Activated CD4-positive, alpha-beta T cell treated with anti-CD3 and anti-CD28 coated beads, Interleukin-10, Interleukin-2, amounts not matched to agents 100 ng/mL and 50 ng/mL, durations not matched to agents 16 hours and 8 hours (primary cell): ENCODE results near the gene RNF214.

Experiments
- DNase-seq: peaks from one replicate; pipeline ENCODE4 v3.0.0-alpha.2; 2020

RNF214 gene

DNA sequence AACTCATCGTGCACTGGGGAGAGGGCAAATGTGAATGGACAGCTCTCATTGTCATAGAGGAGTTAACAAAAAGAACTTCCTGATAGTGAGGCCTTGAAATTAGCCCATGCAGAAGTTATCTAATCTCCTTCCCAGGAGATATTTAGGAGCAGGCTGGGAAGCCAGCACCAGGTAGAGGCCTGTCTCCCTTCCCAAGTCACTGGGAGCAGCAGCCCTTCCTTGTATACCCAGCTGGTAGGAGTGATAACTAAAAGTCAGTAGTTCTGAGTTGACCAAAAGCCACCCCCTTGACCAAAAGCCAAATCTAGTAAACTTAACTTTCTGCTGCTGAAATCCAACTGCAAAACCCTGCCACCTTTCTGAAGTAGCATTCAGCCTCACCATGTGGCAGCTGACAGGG lies 57.3 kb downstream of the RNF214 start:
- DNase-seq, result no peak

GRCh38 chr11:117290809-117291396 lies 58.4 kb downstream of the RNF214 start, which contains the start of gene BACE1-AS:
Gene BACE1-AS (plus strand): TSS chr11:117291346.
- no peak for DNase-seq

- DNase-seq, result no peak
Observed at GRCh38 chr11:117292616-117293015, 60.1 kb downstream of the RNF214 start.

GRCh38 chr11:117295438-117296137 lies 63.1 kb downstream of the RNF214 start:
- DNase-seq, result no peak

DNA sequence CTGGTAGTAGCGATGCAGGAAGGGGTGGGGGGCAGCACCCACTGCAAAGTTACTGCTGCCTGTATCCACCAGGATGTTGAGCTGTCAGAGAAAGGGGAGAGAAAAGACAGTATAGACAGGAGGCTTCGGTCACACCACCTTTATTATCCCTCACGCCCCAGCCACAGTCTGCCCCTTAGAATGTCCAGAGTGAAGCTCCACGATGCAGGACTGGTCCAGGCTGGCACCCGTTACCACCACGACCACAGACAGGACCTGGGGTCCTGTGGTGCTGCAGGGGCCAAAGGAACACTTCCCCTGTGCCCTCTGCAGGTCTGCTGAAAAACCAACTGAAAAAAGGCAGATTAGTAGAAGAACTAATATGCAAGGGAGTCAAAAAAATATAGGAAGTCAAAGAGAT lies 64.4 kb downstream of the RNF214 start:
- no peak for DNase-seq

DNA sequence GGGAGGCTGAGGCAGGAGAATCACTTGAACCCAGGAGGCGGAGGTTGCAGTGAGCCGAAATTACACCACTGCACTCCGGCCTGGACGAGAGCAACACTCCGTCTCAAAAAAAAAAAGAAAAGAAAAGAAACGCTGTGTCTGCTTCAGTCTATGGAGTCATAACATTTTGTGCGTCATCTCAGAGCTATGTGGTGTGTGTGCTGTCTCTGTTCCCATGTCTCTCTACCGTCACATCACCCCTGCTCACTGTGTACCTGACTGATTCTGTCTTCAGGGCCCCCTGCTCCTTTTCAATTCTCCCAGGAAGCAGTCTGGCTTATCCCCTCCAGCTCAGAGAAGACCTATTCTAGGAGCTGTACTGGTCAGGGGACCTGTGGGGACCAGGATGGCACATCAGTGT lies 65.7 kb downstream of the RNF214 start:
- no peak for DNase-seq

GRCh38 chr11:117299351-117300282 lies 67.1 kb downstream of the RNF214 start:
- DNase-seq, result no peak

GRCh38 chr11:117300283-117300663 lies 67.8 kb downstream of the RNF214 start:
- no peak for DNase-seq

GRCh38 chr11:117300773-117301172 lies 68.3 kb downstream of the RNF214 start:
- DNase-seq, result no peak

GRCh38 chr11:117302228-117302627 lies 69.8 kb downstream of the RNF214 start:
- DNase-seq, result no peak

GRCh38 chr11:117303101-117303500 lies 70.6 kb downstream of the RNF214 start:
- DNase-seq, result no peak

DNA sequence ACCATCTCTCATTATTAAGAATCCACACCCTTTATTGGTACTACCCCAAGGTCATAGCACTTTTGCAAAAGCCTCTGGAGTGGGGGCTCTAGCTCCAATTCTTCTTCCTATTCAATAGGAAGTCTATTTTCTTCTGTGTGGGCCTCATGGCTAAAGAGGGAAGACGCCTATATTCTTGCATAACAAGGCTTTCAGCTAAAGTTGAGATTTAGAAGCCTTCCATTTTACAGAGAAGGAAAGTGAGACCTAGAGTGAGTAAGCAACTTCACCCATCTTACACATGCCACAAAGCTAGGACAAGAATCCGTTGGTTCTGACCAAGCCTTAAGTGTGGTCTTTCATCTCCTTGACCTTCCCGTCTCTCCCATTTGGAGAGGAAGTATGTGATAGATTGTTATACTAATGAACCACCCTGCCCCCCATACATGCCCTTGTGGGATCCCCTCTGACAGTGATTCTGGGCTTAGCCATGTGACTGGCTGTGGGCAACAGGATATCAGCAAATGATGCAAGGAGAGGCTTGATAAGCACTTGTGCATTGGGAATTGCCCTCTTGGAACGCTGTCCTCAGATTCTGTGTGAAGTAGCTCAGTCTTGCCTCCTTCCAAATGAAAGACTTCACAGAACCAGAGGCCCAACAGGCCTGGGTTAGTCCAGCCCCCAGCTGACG lies 71.3 kb downstream of the RNF214 start:
- no peak for DNase-seq

DNA sequence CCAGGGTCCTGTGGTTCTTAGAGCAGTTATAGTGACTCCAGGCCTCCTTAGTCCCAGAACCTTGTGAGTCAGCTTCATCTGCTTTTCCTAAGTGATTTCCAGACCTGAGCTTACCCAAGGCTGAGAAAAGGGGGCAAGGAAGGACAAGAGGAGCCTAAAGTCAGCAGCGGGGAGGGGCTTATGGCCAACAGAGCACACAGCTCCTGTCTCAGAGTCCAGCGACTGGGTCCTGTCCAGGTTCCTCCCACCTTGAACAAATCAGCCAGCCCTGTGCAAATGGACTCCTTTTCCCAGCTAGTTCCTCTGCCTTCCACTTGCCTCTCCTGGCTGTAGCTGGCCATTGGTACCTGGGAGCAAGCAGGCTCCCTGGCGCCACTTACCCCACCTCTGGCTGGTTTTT lies 72.7 kb downstream of the RNF214 start:
- no peak for DNase-seq

- DNase-seq, result no peak
Observed at GRCh38 chr11:117309310-117309709, 76.8 kb downstream of the RNF214 start.

DNA sequence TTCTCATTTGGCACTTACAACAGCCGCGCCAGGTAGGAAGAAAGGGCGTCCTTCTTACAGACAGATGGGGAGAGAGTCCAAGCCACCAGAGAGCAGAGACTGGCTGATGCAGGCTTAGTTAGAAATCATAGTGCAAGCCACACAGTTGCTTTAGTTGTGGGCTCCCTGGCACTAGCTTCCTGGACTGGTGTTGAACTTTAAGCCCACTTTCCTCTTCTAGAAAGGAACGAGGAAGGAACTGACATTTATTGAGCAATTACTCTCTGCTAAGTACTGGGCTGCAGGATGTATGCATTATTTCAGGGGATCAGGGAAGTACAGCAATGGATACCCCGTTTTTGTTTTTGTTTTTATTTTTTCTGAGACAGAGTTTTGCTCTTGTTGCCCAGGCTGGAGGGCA lies 80.6 kb downstream of the RNF214 start:
- no peak for DNase-seq

- DNase-seq, result no peak
Observed at GRCh38 chr11:117313828-117314768, 81.6 kb downstream of the RNF214 start.

GRCh38 chr11:117314840-117315239 lies 82.4 kb downstream of the RNF214 start:
- DNase-seq, result no peak

DNA sequence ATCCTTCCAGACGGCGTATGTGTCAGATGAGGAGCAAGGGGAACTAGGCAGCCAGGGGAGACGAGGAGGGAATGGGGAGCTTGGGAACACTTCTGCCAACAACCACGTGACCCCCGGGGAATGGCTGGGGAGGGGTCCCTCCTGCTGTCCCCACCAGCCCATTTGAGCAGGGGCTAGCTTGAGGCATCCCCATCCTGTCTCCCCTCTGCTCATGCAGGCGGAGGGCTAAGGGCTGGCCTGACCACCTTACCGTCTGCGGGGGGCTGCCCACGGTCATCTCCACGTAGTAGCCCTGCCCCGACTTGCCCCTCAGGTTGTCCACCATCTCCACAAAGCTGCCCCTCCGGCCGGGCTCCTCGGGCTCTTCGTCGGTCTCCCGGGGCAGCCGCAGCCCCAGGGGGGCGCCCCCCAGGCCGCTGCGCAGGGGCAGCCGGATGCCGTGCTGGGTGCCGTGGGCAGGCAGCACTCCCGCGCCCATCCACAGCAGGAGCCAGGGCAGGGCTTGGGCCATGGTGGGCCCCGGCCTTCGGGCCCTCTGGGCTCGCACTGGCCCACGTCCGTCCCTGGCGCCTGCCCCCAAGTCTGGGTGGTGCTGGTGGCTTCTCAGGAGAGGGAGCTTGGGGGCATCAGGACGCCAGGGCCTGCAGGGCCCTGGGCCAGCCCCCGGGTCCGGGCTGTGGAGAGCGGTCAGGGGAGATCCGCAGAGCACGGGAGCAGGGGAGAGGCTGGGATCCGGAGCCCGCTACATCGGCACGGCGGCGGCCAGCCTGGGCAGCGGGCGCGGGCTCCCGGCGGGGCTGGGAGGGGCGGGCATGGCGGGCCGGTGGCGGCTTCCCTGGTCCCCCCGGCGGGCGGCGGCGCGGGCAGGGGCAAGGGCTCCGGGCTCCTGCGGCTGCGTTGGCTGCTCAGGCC lies 83.1 kb downstream of the RNF214 start:
- no peak for DNase-seq

GRCh38 chr11:117316197-117316961 lies 83.9 kb downstream of the RNF214 start, which contains the start of gene BACE1:
Gene BACE1 (minus strand): TSS chr11:117316256. CDS start chr11:117315795, 461 bp downstream.
- DNase-seq, result peak; percentile 22

DNA sequence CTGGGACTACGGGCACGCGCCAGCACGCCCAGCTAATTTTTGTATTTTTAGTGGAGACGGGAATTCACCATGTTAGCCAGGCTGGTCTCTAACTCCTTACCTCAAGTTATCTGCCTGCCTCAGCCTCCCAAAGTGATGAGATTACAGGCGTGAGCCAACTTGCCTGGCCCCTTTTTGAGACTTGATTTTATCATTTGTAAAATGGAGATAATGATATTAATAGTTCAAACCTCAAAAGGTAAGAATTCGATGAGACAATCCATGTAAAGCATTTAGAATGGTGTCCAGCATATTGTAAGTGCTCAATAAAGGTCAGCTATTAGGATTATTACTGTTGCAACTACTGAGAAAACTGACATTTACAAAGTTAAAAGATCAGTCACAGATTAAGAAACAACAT lies 86.3 kb downstream of the RNF214 start:
- DNase-seq, result no peak
